ENCODE measurements around the gene MRPL46. TPM values are rescaled to one million over a fixed set of nuclear protein-coding genes. Genes with fewer than 3 reads are reported as not detected.

Gene MRPL46
- total RNA-seq, 1 experiment from 2014 or later, result 44.2 TPM

GRCh38 chr15:88423331-88423730, 43.9 kb downstream of the MRPL46 start:
- POLR2A ChIA-PET (ENCODE audit: low non-redundant PET), result no interaction called here
- CTCF ChIA-PET, result no interaction called here
- intact Hi-C loops (cut with micrococcal nuclease; ENCODE audit: unreplicated experiment), result no loop called here
- no peaks in the 10 kb centered on the region for H3K36me3 ChIP-seq (ENCODE audit: insufficient read depth, low read length, poor library complexity, severe bottlenecking)
- no peaks in the 10 kb centered on the region for H3K4me1 ChIP-seq (ENCODE audit: insufficient read depth, low read length, poor library complexity, severe bottlenecking)
- H3K9me3 ChIP-seq (ENCODE audit: low read depth, low read length, poor library complexity, severe bottlenecking), result no peaks in the 10 kb centered on the region
- H3K4me3 ChIP-seq (ENCODE audit: low read depth, low read length, poor library complexity, severe bottlenecking), result no peak overlapping the region
- no peak for DNase-seq (ENCODE audit: low spot score)
- peaks cover 61% of the 10 kb centered on the region for H3K27me3 ChIP-seq (replicated peaks; ENCODE audit: insufficient read depth, low read depth, low read length, poor library complexity)
- TF ChIP-seq, protein P1, sequence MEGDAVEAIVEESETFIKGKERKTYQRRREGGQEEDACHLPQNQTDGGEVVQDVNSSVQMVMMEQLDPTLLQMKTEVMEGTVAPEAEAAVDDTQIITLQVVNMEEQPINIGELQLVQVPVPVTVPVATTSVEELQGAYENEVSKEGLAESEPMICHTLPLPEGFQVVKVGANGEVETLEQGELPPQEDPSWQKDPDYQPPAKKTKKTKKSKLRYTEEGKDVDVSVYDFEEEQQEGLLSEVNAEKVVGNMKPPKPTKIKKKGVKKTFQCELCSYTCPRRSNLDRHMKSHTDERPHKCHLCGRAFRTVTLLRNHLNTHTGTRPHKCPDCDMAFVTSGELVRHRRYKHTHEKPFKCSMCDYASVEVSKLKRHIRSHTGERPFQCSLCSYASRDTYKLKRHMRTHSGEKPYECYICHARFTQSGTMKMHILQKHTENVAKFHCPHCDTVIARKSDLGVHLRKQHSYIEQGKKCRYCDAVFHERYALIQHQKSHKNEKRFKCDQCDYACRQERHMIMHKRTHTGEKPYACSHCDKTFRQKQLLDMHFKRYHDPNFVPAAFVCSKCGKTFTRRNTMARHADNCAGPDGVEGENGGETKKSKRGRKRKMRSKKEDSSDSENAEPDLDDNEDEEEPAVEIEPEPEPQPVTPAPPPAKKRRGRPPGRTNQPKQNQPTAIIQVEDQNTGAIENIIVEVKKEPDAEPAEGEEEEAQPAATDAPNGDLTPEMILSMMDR (conservative IDR thresholded peaks at IDR 0.05; ENCODE audit: low read depth, low read length), result no peak
- TF ChIP-seq EZH2 (IDR thresholded peaks at IDR 0.05; ENCODE audit: borderline replicate concordance, low read depth, low read length, poor library complexity, severe bottlenecking), result no peak
- H3K27ac ChIP-seq (ENCODE audit: low read depth, low read length, poor library complexity, severe bottlenecking), result no peak overlapping the region
- no TSS peak for BruUV-seq (replicated peaks)

DNA sequence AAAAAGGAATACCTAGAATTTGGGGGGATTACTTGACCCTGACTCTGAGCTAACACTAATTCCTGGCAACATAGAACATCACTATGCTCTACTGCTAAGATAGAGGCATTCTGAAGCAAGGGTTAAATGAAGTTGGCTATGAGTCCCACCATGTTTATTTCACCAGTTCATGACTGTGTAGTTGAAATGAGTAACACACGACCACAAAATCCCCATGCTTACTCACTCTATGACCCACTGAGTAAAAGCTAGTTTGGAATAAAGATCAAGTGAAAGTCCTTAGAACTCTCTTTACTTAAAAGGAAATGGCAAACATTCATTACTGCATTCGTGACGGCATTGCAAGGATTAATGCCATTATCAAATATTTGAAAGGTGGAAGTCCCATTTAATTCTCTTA, 47.4 kb downstream of the MRPL46 start:
- Histone ChIP-seq H3K4me1 (ENCODE audit: insufficient read depth, low read length, poor library complexity, severe bottlenecking) (no peaks in the 10 kb centered on the region), H3K9me3 (ENCODE audit: low read depth, low read length, poor library complexity, severe bottlenecking) (no peaks in the 10 kb centered on the region), H3K36me3 (ENCODE audit: insufficient read depth, low read length, poor library complexity, severe bottlenecking) (no peaks in the 10 kb centered on the region), H3K27me3 (replicated peaks; ENCODE audit: insufficient read depth, low read depth, low read length, poor library complexity) (peaks cover 52% of the 10 kb centered on the region), H3K4me3 (ENCODE audit: low read depth, low read length, poor library complexity, severe bottlenecking) (no peak overlapping the region), H3K27ac (ENCODE audit: low read depth, low read length, poor library complexity, severe bottlenecking) (no peak overlapping the region)
- intact Hi-C loops (cut with micrococcal nuclease; ENCODE audit: unreplicated experiment), result no loop called here
- POLR2A ChIA-PET (ENCODE audit: low non-redundant PET), result no interaction called here
- CTCF ChIA-PET, result no interaction called here
- BruUV-seq (replicated peaks), result no TSS peak
- TF ChIP-seq, protein P1 (conservative IDR thresholded peaks at IDR 0.05; ENCODE audit: low read depth, low read length), result no peak
- TF ChIP-seq EZH2 (IDR thresholded peaks at IDR 0.05; ENCODE audit: borderline replicate concordance, low read depth, low read length, poor library complexity, severe bottlenecking), result no peak
- no peak for DNase-seq (ENCODE audit: low spot score)

Other genes starting within 250 kb of the MRPL46 start
- not detected in 2 replicates for gene NTRK3, start 210.6 kb downstream of the MRPL46 start, total RNA-seq (2021)
- 84.3 and 90.0 TPM in 2 replicates for gene MRPS11, start 320 bp upstream of the MRPL46 start, total RNA-seq (2021)
- gene DET1, start 79.3 kb upstream of the MRPL46 start, total RNA-seq (2021), result 7.7 and 8.8 TPM in 2 replicates
- gene AEN, start 154.0 kb upstream of the MRPL46 start, total RNA-seq (2021), result 44.4 and 52.4 TPM in 2 replicates
- gene ISG20, start 171.6 kb upstream of the MRPL46 start, total RNA-seq (2021), result 1.8 and 3.3 TPM in 2 replicates